ENCODE results near the gene WSB1.

DNA sequence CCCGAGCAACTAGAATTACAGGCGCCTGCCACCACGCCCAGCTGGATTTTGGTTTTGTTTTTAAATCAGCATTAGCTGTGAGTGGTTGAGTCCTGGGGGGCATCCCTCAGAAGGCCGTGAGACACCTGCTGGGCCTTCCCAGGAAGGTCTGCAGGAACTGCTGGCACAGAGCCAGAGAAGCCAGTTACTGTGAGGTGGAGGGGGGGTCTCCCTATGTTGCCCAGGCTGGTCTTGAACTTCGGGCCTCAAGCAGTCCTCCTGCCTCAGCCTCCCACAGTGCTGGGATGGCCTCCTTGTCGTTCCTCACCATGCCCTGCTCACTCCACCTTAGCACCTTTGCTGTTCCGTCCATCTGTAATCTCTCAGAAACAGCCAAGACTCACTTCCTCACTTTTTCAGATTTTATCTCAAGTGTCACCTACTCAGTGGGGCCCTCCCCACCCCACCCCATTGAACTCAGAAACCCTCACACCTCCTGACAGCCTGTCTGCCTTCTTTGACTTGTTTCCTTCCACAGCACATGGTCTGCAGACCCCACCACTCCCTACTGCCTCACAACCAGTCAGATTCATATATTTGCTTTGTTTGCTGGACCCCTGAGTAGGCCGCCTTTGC is 62.3 kb downstream of the WSB1 start:
- TF ChIP-seq CEBPB (IDR thresholded peaks at IDR 0.05; ENCODE audit: low read depth, low read length) (no peak), RNF2 (IDR thresholded peaks at IDR 0.05; ENCODE audit: borderline replicate concordance, low read depth, low read length, missing control alignments, poor library complexity, severe bottlenecking) (no peak), POLR2AphosphoS5 (IDR thresholded peaks at IDR 0.05; ENCODE audit: low read depth, low read length) (no peak), JUN (IDR thresholded peaks at IDR 0.05; ENCODE audit: low read depth, low read length) (no peak), SIRT6 (IDR thresholded peaks at IDR 0.05; ENCODE audit: low read length) (no peak), CBX8 (IDR thresholded peaks at IDR 0.05; ENCODE audit: borderline replicate concordance, low read depth, low read length) (no peak), POLR2A (IDR thresholded peaks at IDR 0.05; ENCODE audit: control extremely low read depth in 1 of 2, low read depth in 2 of 2, low read length in 2 of 2) (no peak)
- TF ChIP-seq, protein P1, sequence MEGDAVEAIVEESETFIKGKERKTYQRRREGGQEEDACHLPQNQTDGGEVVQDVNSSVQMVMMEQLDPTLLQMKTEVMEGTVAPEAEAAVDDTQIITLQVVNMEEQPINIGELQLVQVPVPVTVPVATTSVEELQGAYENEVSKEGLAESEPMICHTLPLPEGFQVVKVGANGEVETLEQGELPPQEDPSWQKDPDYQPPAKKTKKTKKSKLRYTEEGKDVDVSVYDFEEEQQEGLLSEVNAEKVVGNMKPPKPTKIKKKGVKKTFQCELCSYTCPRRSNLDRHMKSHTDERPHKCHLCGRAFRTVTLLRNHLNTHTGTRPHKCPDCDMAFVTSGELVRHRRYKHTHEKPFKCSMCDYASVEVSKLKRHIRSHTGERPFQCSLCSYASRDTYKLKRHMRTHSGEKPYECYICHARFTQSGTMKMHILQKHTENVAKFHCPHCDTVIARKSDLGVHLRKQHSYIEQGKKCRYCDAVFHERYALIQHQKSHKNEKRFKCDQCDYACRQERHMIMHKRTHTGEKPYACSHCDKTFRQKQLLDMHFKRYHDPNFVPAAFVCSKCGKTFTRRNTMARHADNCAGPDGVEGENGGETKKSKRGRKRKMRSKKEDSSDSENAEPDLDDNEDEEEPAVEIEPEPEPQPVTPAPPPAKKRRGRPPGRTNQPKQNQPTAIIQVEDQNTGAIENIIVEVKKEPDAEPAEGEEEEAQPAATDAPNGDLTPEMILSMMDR (IDR thresholded peaks at IDR 0.05; ENCODE audit: control extremely low read depth in 1 of 3, insufficient read depth in 1 of 3, low read depth in 1 of 3, low read length in 3 of 3), result no peak

Data from H1 (cell line).